GM12801 (cell line): ENCODE results near the gene GREM1.

Experiments used
- CTCF ChIP-seq: IDR thresholded peaks from one replicate; pipeline ENCODE4 v1.5.1; 2011; ENCODE audit warnings: control low read depth; ENCODE audit not compliant: insufficient read length; ENCODE audit errors: extremely low read depth

GREM1 gene

GRCh38 chr15:32723171-32723948 lies 5.6 kb downstream of the GREM1 start:
- no peak for TF ChIP-seq CTCF

GRCh38 chr15:32729700-32730395 lies 12.0 kb downstream of the GREM1 start:
- TF ChIP-seq CTCF = no peak

- TF ChIP-seq CTCF = no peak
Observed at GRCh38 chr15:32730677-32731654, 13.2 kb downstream of the GREM1 start.

GRCh38 chr15:32732574-32733157 lies 14.9 kb downstream of the GREM1 start:
- TF ChIP-seq CTCF = no peak

GRCh38 chr15:32733281-32733680 lies 15.5 kb downstream of the GREM1 start:
- no peak for TF ChIP-seq CTCF

- no peak for TF ChIP-seq CTCF
Observed at GRCh38 chr15:32735989-32736700, 18.3 kb downstream of the GREM1 start.
